Stimulated activated CD8-positive, alpha-beta memory T cell treated with anti-CD3 and anti-CD28 coated beads, Interleukin-12 subunit alpha, Interleukin-12 subunit beta, amount 100 ng/mL, for 4 hours (primary cell): ENCODE data around the gene TMED1.
"Not testable (repeated sequence)": the region's sequence is repeated elsewhere in the genome, so short reads cannot be mapped to it uniquely, and the experiment has no call there.

ENCODE experiments used
- DNase-seq: peaks from one replicate; pipeline ENCODE4 v3.0.0-alpha.2; 2020; ENCODE audit warnings: low read depth

The TMED1 gene

GRCh38 chr19:10862561-10863106, 26.6 kb upstream of the TMED1 start:
- DNase-seq = no peak

GRCh38 chr19:10861103-10861651, 25.2 kb upstream of the TMED1 start:
- DNase-seq = no peak

GRCh38 chr19:10858204-10858828, 22.3 kb upstream of the TMED1 start:
- DNase-seq = no peak

GRCh38 chr19:10856899-10857298, 20.9 kb upstream of the TMED1 start:
- not testable (repeated sequence) for DNase-seq

- no peak for DNase-seq
Observed at GRCh38 chr19:10855879-10856522, 20.0 kb upstream of the TMED1 start.

- DNase-seq = no peak
Observed at GRCh38 chr19:10854350-10855089, 18.5 kb upstream of the TMED1 start.

- no peak for DNase-seq
Observed at GRCh38 chr19:10852941-10853340, 16.9 kb upstream of the TMED1 start.

GRCh38 chr19:10852098-10852800, 16.2 kb upstream of the TMED1 start:
- no peak for DNase-seq

- DNase-seq = no peak
Observed at GRCh38 chr19:10850631-10851030, 14.6 kb upstream of the TMED1 start.

- no peak for DNase-seq
Observed at GRCh38 chr19:10848230-10848856, 12.3 kb upstream of the TMED1 start, which contains the start of gene C19orf38. C19orf38 (plus strand) TSS chr19:10848415; CDS start chr19:10848509, 94 bp downstream.

- DNase-seq = no peak
Observed at GRCh38 chr19:10846500-10847202, 10.6 kb upstream of the TMED1 start.

GRCh38 chr19:10842788-10843187, 6.8 kb upstream of the TMED1 start:
- no peak for DNase-seq

- DNase-seq = no peak
Observed at GRCh38 chr19:10839114-10840050, 3.4 kb upstream of the TMED1 start.

- DNase-seq = no peak
Observed at GRCh38 chr19:10838377-10838776, 2.4 kb upstream of the TMED1 start.

GRCh38 chr19:10837649-10838048, 1.6 kb upstream of the TMED1 start:
- DNase-seq = not testable (repeated sequence)

- DNase-seq = no peak
Observed at GRCh38 chr19:10836479-10837330, 693 bp upstream of the TMED1 start.

GRCh38 chr19:10835089-10835753, 791 bp downstream of the TMED1 start:
- DNase-seq = no peak

GRCh38 chr19:10832939-10833296, 3.1 kb downstream of the TMED1 start:
- no peak for DNase-seq
